DND-41 (cell line): Measurements from ENCODE around the gene YJEFN3.

Source experiments
- CTCF ChIP-seq: IDR thresholded peaks from 2 replicates; pipeline ENCODE4 v1.5.1; 2012; ENCODE audit warnings: borderline replicate concordance, low read length, moderate library complexity, mild to moderate bottlenecking; ENCODE audit not compliant: poor library complexity, severe bottlenecking; ENCODE audit errors: extremely low read depth
- EZH2 ChIP-seq: IDR thresholded peaks from 3 replicates; pipeline ENCODE4 v1.6.1; 2012; ENCODE audit warnings: borderline replicate concordance, low read depth, mild to moderate bottlenecking, moderate library complexity, low read length, inconsistent platforms; ENCODE audit not compliant: severe bottlenecking

GRCh38 chr19:19567391-19567790 is 38.7 kb downstream of the YJEFN3 start:
- no peak for TF ChIP-seq CTCF
- TF ChIP-seq EZH2: no peak
